Mammary epithelial cell (primary cell): ENCODE data around the gene PTPRQ.
"Not testable (repeated sequence)": the region's sequence is repeated elsewhere in the genome, so short reads cannot be mapped to it uniquely, and the experiment has no call there.

Experiments used
- CTCF ChIP-seq, 2 donors: IDR thresholded peaks in 1 of 2; conservative IDR thresholded peaks in 1 of 2; 2 replicates each; pipeline ENCODE4 v1.5.1; 2011 to 2012; ENCODE audit warnings: inconsistent platforms in 2 of 2, low read length in 2 of 2, mild to moderate bottlenecking in 2 of 2, control low read depth in 1 of 2, low read depth in 1 of 2; ENCODE audit not compliant: insufficient read depth in 1 of 2; ENCODE audit errors: extremely low read depth in 1 of 2
- EZH2 ChIP-seq: IDR thresholded peaks from 2 replicates; pipeline ENCODE4 v1.6.1; 2012; ENCODE audit warnings: low read length, inconsistent platforms, borderline replicate concordance

GRCh38 chr12:80477521-80478145, 33.6 kb downstream of the PTPRQ start:
- TF ChIP-seq CTCF (conservative IDR thresholded peaks at IDR 0.05 in 1 of 2, IDR thresholded peaks at IDR 0.05 in 1 of 2; ENCODE audit: extremely low read depth in 1 of 2, insufficient read depth in 1 of 2, low read depth in 1 of 2, low read length in 2 of 2); EZH2: not testable (repeated sequence)
